NCI-H524 (cell line): ENCODE measurements around the gene ERC1.

Source experiments
- DNase-seq, 2 experiments: peaks; one replicate each; lab custom pipeline; 2025; lab: John Stamatoyannopoulos, UW

ERC1 gene

DNA sequence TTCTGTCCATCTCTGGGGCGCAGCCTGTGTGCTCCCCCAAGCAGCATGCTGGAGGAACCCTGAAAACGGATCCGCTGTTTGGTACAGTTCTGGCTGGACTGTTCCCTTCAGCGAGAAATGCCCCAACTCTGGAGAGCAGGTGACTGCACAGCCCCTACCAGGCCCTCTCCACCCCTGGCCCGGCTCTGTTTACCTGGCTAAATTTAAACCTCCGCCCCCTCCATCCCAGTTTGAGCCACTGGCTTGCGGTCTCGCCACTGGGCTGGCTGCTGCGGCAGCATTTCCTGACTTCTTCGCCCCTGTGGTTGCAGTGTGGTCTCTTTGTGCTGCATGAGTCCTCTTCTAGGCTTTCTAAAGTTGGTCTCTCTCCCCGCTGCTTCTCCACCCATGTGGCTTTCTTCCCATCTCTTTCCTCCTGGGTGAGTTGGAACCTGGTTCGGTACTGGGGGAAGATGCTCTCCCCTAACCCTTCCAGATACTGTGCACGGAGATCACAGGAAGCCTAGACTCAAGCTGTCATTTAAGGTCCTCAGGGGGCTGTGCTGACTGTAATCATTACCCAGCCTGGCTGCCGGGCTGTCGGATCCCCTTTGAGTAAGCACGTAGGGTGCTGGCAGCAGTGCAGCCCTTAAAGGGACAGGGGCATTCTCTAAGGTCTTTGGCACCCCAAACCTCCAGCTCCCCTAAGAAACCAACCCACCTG is 542.7 kb downstream of the ERC1 start:
- DNase-seq: peak in 1 of 2 experiments; percentile 22

DNA sequence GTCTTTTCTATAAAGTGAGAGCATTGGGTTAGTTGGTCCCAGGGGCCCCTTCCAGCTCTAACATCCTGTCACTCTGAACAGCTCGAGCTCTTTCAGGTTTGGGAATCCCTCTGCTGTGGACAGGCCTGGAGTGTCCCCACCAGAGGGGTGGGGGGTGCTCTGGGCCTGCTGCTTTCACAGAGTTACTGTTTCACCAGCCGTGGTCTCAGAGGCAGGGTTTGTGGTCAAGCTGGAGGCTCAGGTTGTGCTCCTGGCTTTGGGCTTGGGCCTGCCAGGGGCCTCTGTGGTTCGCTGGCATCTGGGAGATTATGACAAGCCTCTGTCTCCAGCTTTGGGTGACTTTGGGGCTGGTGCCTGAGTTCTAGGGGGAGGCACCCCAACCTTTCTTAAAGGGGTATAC is 543.7 kb downstream of the ERC1 start:
- no peak for DNase-seq

DNA sequence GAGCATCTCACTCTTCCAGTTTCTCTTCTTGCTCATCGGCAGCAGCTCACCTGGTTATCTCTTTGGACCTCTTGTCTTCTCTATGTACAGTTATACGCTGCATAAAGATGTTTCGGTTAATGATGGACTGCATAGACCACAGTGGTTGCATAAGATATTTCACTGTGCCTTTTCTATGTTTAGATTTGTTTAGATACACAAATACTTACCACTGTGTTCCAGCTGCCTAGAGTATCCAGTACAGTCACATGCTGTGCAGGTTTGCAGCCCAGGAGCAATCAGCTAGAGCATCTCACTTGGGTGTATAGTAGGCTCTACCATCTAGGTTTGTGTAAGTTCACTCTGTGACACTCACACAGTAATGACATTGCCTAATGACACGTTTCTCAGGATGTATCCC is 545.8 kb downstream of the ERC1 start:
- no peak for DNase-seq

DNA sequence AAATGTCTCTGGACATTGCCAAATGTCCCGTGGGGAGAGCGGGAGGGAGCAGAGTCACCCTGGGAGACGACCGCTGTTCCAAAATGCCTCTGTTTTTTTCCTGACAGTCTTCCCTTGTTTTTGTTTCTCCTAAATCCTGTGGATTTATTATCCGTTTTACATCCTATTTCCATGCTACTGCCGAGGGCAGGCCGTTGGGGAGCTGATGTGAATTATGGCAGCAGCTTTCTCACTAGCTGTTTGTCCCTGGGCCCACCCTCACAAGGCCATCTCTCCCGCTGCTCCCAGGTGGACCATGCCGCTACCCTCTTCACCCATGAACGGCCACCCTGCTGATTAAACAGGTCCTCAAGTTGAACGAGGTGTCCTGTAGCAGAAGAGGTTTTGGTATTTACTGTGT is 548.1 kb downstream of the ERC1 start:
- no peak for DNase-seq

DNA sequence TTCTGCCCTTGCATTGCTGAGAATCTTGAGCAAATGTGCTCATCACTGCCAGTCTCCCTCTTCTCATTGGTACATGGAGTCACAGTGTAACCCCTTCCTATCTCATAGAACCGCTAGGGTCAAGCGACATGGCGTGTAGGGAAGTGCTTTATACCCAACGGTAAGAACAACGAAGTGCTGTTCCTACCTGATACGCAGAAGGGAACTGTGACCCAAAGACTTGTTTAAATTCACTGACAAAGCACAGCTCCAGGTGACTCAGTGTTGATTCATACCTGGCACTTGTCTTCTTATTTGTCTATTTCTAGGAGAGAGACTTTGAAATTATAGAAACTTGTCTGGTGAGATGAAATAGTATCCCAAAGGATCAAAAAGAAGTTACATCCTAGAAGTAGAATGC is 549.7 kb downstream of the ERC1 start:
- DNase-seq: no peak

DNA sequence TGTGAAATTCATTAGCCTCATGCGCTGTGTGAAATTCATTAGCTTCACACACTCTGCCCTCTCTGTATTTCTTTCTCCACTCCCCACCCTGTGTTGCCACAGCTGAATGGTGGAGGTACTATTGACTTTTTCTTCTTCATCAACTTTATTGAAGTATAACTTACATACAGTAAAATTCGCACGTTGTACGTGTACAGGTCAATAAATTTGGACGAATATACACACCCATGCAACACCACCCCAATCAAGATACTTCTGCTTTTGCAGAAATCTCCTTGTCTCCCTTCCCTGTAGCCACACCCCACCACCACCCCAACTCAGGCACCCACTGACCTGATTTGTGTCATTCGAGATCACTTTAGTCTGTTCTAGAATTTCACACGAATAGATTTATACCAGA is 551.6 kb downstream of the ERC1 start:
- DNase-seq: no peak

DNA sequence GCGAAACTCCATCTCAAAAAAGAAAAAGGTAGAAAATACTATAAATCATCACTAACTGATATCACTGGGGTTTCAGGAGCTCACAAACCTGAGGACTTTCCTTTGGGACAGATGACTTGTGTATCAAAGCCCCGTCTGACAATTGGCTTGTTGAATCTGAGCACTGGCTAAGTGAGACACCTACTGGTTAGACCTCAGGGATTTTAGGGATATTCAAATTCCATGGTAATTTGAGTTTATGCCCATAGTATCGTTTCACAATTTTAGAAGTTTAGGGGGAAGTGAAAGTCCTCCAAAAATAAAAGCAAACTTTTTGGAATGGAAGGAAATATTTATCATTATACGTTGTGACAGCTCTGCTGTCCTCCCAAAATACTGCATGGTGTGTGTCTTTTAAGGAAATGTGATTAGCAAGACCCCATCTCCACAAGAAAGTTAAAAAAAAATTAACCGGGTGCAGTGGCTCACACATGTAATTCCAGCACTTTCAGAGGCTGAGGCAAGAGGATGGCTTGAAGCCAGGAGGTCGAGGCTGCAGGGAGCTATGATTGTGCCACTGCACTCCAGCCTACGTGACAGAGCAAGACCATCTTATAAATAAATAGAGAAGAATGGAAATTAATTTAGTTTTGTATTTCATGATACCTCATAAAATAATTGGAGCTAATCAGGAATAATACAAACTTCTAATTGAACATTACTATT is 554.1 kb downstream of the ERC1 start:
- peak; percentile 12 to 26 for DNase-seq
